Endodermal cell (in vitro differentiated cells): ENCODE results near the gene TACR1. TPM values are rescaled to one million over a fixed set of nuclear protein-coding genes. Genes with fewer than 3 reads are reported as not detected.

Source experiments
- DNase-seq: peaks from one replicate; pipeline ENCODE4 v3.0.0-alpha.2; 2017
- H3K27ac ChIP-seq: 2 replicates; pipeline ENCODE4 v1.5.1; 2013; ENCODE audit warnings: mild to moderate bottlenecking, low read depth, low read length, moderate library complexity
- H3K27me3 ChIP-seq: 2 replicates; pipeline ENCODE4 v1.6.1; 2013; ENCODE audit warnings: mild to moderate bottlenecking, low read length, moderate library complexity; ENCODE audit not compliant: insufficient read depth, control insufficient read depth, poor library complexity, severe bottlenecking
- H3K36me3 ChIP-seq: 2 replicates; pipeline ENCODE4 v1.7.0; 2013; ENCODE audit warnings: mild to moderate bottlenecking, low read length, moderate library complexity; ENCODE audit not compliant: control insufficient read depth, insufficient read depth
- H3K4me1 ChIP-seq: one replicate; pipeline ENCODE4 v1.7.0; 2013; ENCODE audit warnings: low read length; ENCODE audit not compliant: control insufficient read depth, insufficient read depth
- H3K4me3 ChIP-seq: 2 replicates; pipeline ENCODE4 v1.5.1; 2013; ENCODE audit warnings: mild to moderate bottlenecking, low read length, moderate library complexity
- H3K9ac ChIP-seq: 2 replicates; pipeline ENCODE4 v1.6.1; 2013; ENCODE audit warnings: mild to moderate bottlenecking, low read length, moderate library complexity; ENCODE audit not compliant: poor library complexity, severe bottlenecking; ENCODE audit errors: extremely low read depth
- H3K9me3 ChIP-seq: 2 replicates; pipeline ENCODE4 v1.6.1; 2013; ENCODE audit warnings: mild to moderate bottlenecking, low read length, moderate library complexity; ENCODE audit not compliant: control insufficient read depth
- H3K27ac Mint-ChIP-seq: 2 replicates; pipeline ENCODE4 v1.8.0; 2020; ENCODE audit warnings: mixed read lengths
- H3K27me3 Mint-ChIP-seq: 2 replicates; pipeline ENCODE4 v1.8.0; 2021; ENCODE audit warnings: mild to moderate bottlenecking, mixed read lengths; ENCODE audit not compliant: insufficient read depth
- H3K36me3 Mint-ChIP-seq: 2 replicates; pipeline ENCODE4 v1.8.0; 2020; ENCODE audit warnings: low read depth, mixed read lengths
- H3K4me1 Mint-ChIP-seq: 2 replicates; pipeline ENCODE4 v1.8.0; 2020; ENCODE audit warnings: mixed read lengths
- H3K4me3 Mint-ChIP-seq: 2 replicates; pipeline ENCODE4 v1.8.0; 2020; ENCODE audit warnings: mild to moderate bottlenecking, moderate library complexity, mixed read lengths
- H3K9me3 Mint-ChIP-seq: 2 replicates; pipeline ENCODE4 v1.8.0; 2020; ENCODE audit warnings: mild to moderate bottlenecking, mixed read lengths
- WGBS, 2 experiments: methylation state at CpG; one replicate each; pipeline versions ENCODE4 v1.1.5 to v1.1.7; 2013; ENCODE audit warnings: missing lambda C conversion rate in 2 of 2, mixed read lengths in 1 of 2; ENCODE audit not compliant: insufficient coverage in 1 of 2, insufficient read length in 1 of 2; 5-methylcytosine and 5-hydroxymethylcytosine counted together
- total RNA-seq, 2 donors: library from RNA; stranded (reverse); fragmentation: NEBNext Ultra II Directional in 1 of 2; extraction: Animal tissue kit (Norgen Biotek cat#: 25700) in 1 of 2; gene quantifications; 2 replicates in 1 of 2; 3 replicates in 1 of 2; pipeline ENCODE4 v1.2.1, GENCODE V29; 2021
- TF ChIP-seq, protein P1 (sequence below): fragments of 200-600 bp; sonication (generic); conservative IDR thresholded peaks from 2 replicates; pipeline ENCODE4 v1.5.0; 2021; ENCODE audit warnings: antibody characterized with exemption, mild to moderate bottlenecking

The TACR1 gene
- total RNA-seq, 2 donors from 2014 or later = 0.09 to 0.69 TPM

DNA sequence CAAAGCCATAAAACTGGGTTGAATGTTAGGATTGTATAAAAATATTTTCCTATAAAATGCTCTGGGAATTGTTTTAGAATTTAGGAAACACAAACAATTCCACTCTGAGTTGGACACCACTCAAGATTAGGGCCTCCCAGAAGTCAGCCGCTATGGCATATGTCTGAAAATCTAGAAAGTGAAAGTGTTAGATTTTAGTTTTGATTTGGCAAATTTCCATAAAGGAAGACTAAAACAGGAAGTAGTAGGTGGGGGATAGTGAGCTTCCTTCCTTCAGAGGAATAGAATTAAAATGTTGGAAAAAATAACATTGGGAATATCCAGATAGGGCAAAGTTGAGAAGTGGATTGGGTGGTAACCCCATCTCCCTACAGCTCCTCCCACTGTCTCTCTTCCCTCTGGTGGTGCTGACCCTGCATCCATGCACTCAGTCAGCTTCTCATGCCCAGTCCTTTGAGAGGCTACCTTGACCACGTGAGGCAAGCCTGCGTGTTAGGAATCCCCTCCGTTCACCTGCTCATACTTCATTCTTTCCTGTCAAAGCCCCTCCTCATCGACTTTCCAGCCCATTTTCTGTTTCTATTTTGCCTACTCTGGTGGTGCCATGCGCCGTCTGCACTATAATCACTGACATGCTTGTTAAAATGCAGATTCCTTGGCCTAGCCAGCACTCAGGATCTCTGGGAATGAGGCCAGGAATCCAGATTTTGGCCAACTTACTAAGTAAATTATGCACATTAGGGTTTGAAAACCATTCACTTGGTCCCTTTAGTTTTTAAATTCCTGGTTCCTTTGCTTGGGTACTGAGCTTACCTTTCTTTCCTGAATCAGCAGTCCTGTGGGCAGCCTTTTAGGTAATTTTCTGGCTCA is 157.4 kb downstream of the TACR1 start:
- 87 to 91% methylated on average over 5 to 7 of the region's 7 CpGs for WGBS, 2 experiments
- H3K36me3 Mint-ChIP-seq = no peaks in the 10 kb centered on the region

DNA sequence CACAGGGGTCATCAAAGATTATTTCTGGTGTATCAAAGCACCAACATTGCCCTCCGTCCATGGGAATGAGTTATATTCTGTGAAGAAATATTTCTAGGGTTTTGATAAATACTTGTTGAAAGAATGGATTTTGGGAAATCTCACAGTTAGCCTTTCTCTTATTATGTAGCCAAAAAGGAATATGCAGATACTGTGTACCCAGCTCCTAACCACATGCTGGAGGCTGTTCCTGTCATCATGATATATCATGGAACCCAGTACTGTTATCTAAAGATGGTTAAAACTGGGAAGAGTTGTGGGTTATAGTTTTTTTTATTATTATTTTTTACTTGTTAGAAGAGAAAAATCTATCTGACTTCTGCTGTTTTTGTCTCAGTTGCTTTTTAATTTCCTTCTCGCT is 158.1 kb downstream of the TACR1 start:
- H3K4me3 Mint-ChIP-seq = no peak overlapping the region
- H3K27ac ChIP-seq = no peak overlapping the region
- H3K9me3 Mint-ChIP-seq = no peaks in the 10 kb centered on the region
- peaks cover 4% of the 10 kb centered on the region for H3K9me3 ChIP-seq
- H3K27me3 Mint-ChIP-seq = no peaks in the 10 kb centered on the region
- H3K4me1 Mint-ChIP-seq = no peaks in the 10 kb centered on the region
- H3K4me1 ChIP-seq = no peaks in the 10 kb centered on the region
- H3K4me3 ChIP-seq = no peak overlapping the region
- WGBS, 2 experiments = 80 to 92% methylated on average over 1 of the region's 2 CpGs
- H3K36me3 Mint-ChIP-seq = no peaks in the 10 kb centered on the region
- no peaks in the 10 kb centered on the region for H3K36me3 ChIP-seq
- TF ChIP-seq, protein P1, sequence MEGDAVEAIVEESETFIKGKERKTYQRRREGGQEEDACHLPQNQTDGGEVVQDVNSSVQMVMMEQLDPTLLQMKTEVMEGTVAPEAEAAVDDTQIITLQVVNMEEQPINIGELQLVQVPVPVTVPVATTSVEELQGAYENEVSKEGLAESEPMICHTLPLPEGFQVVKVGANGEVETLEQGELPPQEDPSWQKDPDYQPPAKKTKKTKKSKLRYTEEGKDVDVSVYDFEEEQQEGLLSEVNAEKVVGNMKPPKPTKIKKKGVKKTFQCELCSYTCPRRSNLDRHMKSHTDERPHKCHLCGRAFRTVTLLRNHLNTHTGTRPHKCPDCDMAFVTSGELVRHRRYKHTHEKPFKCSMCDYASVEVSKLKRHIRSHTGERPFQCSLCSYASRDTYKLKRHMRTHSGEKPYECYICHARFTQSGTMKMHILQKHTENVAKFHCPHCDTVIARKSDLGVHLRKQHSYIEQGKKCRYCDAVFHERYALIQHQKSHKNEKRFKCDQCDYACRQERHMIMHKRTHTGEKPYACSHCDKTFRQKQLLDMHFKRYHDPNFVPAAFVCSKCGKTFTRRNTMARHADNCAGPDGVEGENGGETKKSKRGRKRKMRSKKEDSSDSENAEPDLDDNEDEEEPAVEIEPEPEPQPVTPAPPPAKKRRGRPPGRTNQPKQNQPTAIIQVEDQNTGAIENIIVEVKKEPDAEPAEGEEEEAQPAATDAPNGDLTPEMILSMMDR = no peak
- H3K27ac Mint-ChIP-seq = no peak overlapping the region
- H3K9ac ChIP-seq = no peak overlapping the region
- no peaks in the 10 kb centered on the region for H3K27me3 ChIP-seq
- no peak for DNase-seq

More for the DNA sequence above, 157.4 kb downstream of the TACR1 start:
- H3K4me1 ChIP-seq = no peaks in the 10 kb centered on the region
- H3K4me3 ChIP-seq = no peak overlapping the region
- H3K9ac ChIP-seq = no peak overlapping the region
- no peaks in the 10 kb centered on the region for H3K27me3 ChIP-seq
- TF ChIP-seq, protein P1 = no peak
- H3K36me3 ChIP-seq = no peaks in the 10 kb centered on the region
- Mint-ChIP-seq H3K4me1 (no peaks in the 10 kb centered on the region), H3K9me3 (no peaks in the 10 kb centered on the region), H3K4me3 (no peak overlapping the region), H3K27me3 (peaks cover 3% of the 10 kb centered on the region), H3K27ac (no peak overlapping the region)
- peaks cover 4% of the 10 kb centered on the region for H3K9me3 ChIP-seq
- no peak for DNase-seq
- no peak overlapping the region for H3K27ac ChIP-seq

DNA sequence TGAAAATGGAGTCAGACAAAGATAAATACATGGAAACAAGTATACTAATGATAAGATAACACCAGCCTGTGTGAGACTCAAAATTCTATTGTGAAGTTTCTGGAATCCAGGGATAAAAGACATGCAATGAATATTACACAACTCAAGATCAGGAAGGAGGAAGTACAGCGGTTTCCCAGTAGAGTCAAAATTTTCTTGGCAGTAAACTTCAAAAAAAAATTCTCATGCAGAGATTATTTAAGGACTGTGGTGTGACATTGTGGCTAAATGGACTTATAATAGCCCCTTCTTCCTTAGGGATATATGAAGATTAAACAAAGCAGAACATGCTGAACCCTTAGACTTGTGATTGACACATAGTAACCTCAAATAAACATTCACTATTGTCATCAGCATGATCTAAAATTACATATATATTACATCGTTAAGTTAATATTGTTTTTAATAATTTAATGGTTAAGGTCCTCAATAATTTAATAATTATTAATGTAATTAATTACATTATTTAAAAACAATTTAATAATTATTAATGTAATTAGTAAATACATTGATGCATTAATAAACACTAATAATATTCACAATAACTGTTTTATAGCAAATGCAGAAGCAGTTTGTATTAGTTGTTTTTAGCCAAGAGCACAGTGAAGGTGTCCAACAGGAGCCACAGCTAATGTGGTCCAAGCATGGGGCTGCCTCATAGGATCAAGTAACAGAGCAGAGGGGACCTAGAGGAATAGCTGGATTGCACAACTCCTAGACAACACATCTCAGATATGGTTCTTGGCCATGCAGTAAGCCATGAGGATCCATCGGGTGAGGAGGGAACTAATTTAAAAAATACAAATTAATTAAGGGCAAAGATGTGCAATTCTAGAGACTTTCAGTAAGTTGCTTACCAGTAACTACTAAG is 163.6 kb downstream of the TACR1 start:
- 91 to 100% methylated on average over 1 of the region's 3 CpGs for WGBS, 2 experiments
- H3K27ac ChIP-seq = no peak overlapping the region
- Mint-ChIP-seq H3K4me1 (no peaks in the 10 kb centered on the region), H3K4me3 (no peak overlapping the region), H3K27me3 (no peaks in the 10 kb centered on the region), H3K36me3 (no peaks in the 10 kb centered on the region), H3K27ac (no peak overlapping the region), H3K9me3 (no peaks in the 10 kb centered on the region)
- H3K36me3 ChIP-seq = no peaks in the 10 kb centered on the region
- no peak overlapping the region for H3K9ac ChIP-seq
- DNase-seq = no peak
- no peaks in the 10 kb centered on the region for H3K4me1 ChIP-seq
- no peaks in the 10 kb centered on the region for H3K27me3 ChIP-seq
- TF ChIP-seq, protein P1 = no peak
- H3K4me3 ChIP-seq = no peak overlapping the region
- H3K9me3 ChIP-seq = peaks cover 4% of the 10 kb centered on the region
